ENCODE results near the gene ASPHD2. TPM values are rescaled to one million over a fixed set of nuclear protein-coding genes. Genes with fewer than 3 reads are reported as not detected.

ASPHD2 gene
- total RNA-seq (2021), result 0.33 and 0.44 TPM in 2 replicates
- Bru-seq, nascent RNA, result percentile 10 among the genes with signal in this experiment
- BruChase-seq, experiment 1, labeled RNA remaining after a 2-hour chase, result percentile 17 among the genes with signal in this experiment
- BruChase-seq, experiment 2, labeled RNA remaining after a 6-hour chase, result percentile 18 among the genes with signal in this experiment
- long read RNA-seq, partial matches to known transcripts, result 0 of 1 reads
- long read RNA-seq, other reads (novel, unspliced or antisense), result 0 of 1 reads

- no peak within 1 kb of the TSS for H3K27ac ChIP-seq
- CTCF ChIA-PET, result no interaction called here
These were observed at the start of gene ASPHD2 for GRCh38 chr22:26428515-26429457. Gene ASPHD2 (plus strand): TSS chr22:26429260. CDS start chr22:26433616, 4,356 bp downstream.

GRCh38 chr22:26380072-26380830 lies 48.8 kb upstream of the ASPHD2 start:
- H3K9me2 ChIP-seq (ENCODE audit: insufficient read depth), result no peaks in the 10 kb centered on the region
- no peak overlapping the region for H3K4me2 ChIP-seq
- intact Hi-C loops (cut with micrococcal nuclease; ENCODE audit: unreplicated experiment), result no loop called here
- H3K79me2 ChIP-seq (ENCODE audit: low read depth), result no peaks in the 10 kb centered on the region
- no peaks in the 10 kb centered on the region for H3K4me1 ChIP-seq (replicated peaks; ENCODE audit: insufficient read depth)
- POLR2A ChIA-PET (ENCODE audit: unreplicated experiment), result no interaction called here
- no peak for DNase-seq
- H3K27me3 ChIP-seq (ENCODE audit: insufficient read depth, low read depth), result peaks cover 95% of the 10 kb centered on the region
- no peak overlapping the region for H3K27ac ChIP-seq
- H3K36me3 ChIP-seq (ENCODE audit: low read depth), result no peaks in the 10 kb centered on the region
- H2AFZ ChIP-seq, result no peak overlapping the region
- BruUV-seq (replicated peaks), result no TSS peak
- no peak for TF ChIP-seq CTCF (conservative IDR thresholded peaks at IDR 0.05)
- TF ChIP-seq EZH2 (IDR thresholded peaks at IDR 0.05; ENCODE audit: low read depth), result no peak
- H3F3A ChIP-seq (ENCODE audit: insufficient read depth, low read depth), result no peaks in the 10 kb centered on the region
- H3K9me3 ChIP-seq (ENCODE audit: insufficient read depth, low read depth), result no peaks in the 10 kb centered on the region
- H3K4me3 ChIP-seq, result no peak overlapping the region
- CTCF ChIA-PET, result no interaction called here
- H4K20me1 ChIP-seq (ENCODE audit: insufficient read depth), result no peaks in the 10 kb centered on the region

More at GRCh38 chr22:26428515-26429457, at the start of gene ASPHD2:
- TF ChIP-seq EZH2 (IDR thresholded peaks at IDR 0.05; ENCODE audit: low read depth) (no peak), CTCF (conservative IDR thresholded peaks at IDR 0.05) (no peak)
- POLR2A ChIA-PET (ENCODE audit: unreplicated experiment), result no interaction called here
- intact Hi-C loops (cut with micrococcal nuclease; ENCODE audit: unreplicated experiment), result no loop called here
- no TSS peak for BruUV-seq (replicated peaks)
- Histone ChIP-seq H3K4me1 (replicated peaks; ENCODE audit: insufficient read depth) (no peaks in the 10 kb centered on the region), H3K9me3 (ENCODE audit: insufficient read depth, low read depth) (no peaks in the 10 kb centered on the region), H3F3A (ENCODE audit: insufficient read depth, low read depth) (no peaks in the 10 kb centered on the region), H3K4me3 (peak within 1 kb of the TSS; percentile 62; the same call in 1 of the 2 replicates), H4K20me1 (ENCODE audit: insufficient read depth) (no peaks in the 10 kb centered on the region; the same call in 1 of the 2 replicates), H3K4me2 (peak within 1 kb of the TSS; percentile 83), H2AFZ (peak within 1 kb of the TSS; percentile 79), H3K27me3 (ENCODE audit: insufficient read depth, low read depth) (peaks cover 67% of the 10 kb centered on the region), H3K36me3 (ENCODE audit: low read depth) (no peaks in the 10 kb centered on the region), H3K9me2 (ENCODE audit: insufficient read depth) (no peaks in the 10 kb centered on the region), H3K79me2 (ENCODE audit: low read depth) (no peaks in the 10 kb centered on the region)
- peak in 1 of 2 experiments; percentile 34 for DNase-seq

GRCh38 chr22:26382782-26383181 lies 46.3 kb upstream of the ASPHD2 start:
- no peak overlapping the region for H3K4me3 ChIP-seq
- TF ChIP-seq EZH2 (IDR thresholded peaks at IDR 0.05; ENCODE audit: low read depth), result no peak
- TF ChIP-seq CTCF (conservative IDR thresholded peaks at IDR 0.05), result no peak
- H3F3A ChIP-seq (ENCODE audit: insufficient read depth, low read depth), result no peaks in the 10 kb centered on the region
- H3K27ac ChIP-seq, result no peak overlapping the region
- intact Hi-C loops (cut with micrococcal nuclease; ENCODE audit: unreplicated experiment), result no loop called here
- BruUV-seq (replicated peaks), result no TSS peak
- no peak overlapping the region for H3K4me2 ChIP-seq
- ChIA-PET CTCF (no interaction called here), POLR2A (ENCODE audit: unreplicated experiment) (no interaction called here)
- H2AFZ ChIP-seq, result no peak overlapping the region
- no peaks in the 10 kb centered on the region for H3K9me2 ChIP-seq (ENCODE audit: insufficient read depth)
- no peaks in the 10 kb centered on the region for H3K4me1 ChIP-seq (replicated peaks; ENCODE audit: insufficient read depth)
- H3K9me3 ChIP-seq (ENCODE audit: insufficient read depth, low read depth), result no peaks in the 10 kb centered on the region
- H3K79me2 ChIP-seq (ENCODE audit: low read depth), result no peaks in the 10 kb centered on the region
- DNase-seq, result no peak
- peaks cover 78% of the 10 kb centered on the region for H3K27me3 ChIP-seq (ENCODE audit: insufficient read depth, low read depth)
- no peaks in the 10 kb centered on the region for H4K20me1 ChIP-seq (ENCODE audit: insufficient read depth)
- no peaks in the 10 kb centered on the region for H3K36me3 ChIP-seq (ENCODE audit: low read depth)

Measured in PC-9 (cell line).